Fibroblast of skin of abdomen (primary cell): ENCODE results near the gene KAT2B. TPM values are rescaled to one million over a fixed set of nuclear protein-coding genes. Genes with fewer than 3 reads are reported as not detected.
"Not testable (repeated sequence)": the region's sequence is repeated elsewhere in the genome, so short reads cannot be mapped to it uniquely, and the experiment has no call there.

Experiments used
- DNase-seq: peaks from one replicate; pipeline ENCODE4 v3.0.0-alpha.2; 2013
- polyA plus RNA-seq, 2 experiments: library from polyadenylated mRNA; unstranded; fragments of 120-200 nt; gene quantifications; one replicate each; pipeline ENCODE4 v1.2.1, GENCODE V29; 2013; ENCODE audit not compliant: insufficient read length in 2 of 2

Gene KAT2B
- 4.8 TPM for polyA plus RNA-seq (2013, experiment 1 of 2; ENCODE audit: insufficient read length)
- polyA plus RNA-seq (2013, experiment 2 of 2; ENCODE audit: insufficient read length) = 4.3 TPM

DNA sequence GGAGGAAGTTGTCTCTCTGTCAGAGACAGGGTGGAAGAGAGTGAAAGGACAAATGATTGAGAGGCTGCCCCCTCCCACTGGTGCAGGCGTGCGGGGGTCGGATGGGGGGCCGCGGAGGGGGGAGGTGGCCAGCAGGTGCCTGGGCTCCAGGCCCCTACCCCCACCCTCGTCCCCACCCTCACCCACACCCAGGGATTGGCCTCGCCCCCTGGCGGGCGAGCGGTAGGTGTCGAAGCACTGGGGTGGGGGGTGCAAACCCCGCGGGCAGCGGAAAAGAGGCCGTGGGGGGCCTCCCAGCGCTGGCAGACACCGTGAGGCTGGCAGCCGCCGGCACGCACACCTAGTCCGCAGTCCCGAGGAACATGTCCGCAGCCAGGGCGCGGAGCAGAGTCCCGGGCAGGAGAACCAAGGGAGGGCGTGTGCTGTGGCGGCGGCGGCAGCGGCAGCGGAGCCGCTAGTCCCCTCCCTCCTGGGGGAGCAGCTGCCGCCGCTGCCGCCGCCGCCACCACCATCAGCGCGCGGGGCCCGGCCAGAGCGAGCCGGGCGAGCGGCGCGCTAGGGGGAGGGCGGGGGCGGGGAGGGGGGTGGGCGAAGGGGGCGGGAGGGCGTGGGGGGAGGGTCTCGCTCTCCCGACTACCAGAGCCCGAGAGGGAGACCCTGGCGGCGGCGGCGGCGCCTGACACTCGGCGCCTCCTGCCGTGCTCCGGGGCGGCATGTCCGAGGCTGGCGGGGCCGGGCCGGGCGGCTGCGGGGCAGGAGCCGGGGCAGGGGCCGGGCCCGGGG lies at the start of gene KAT2B:
TSS of gene KAT2B (plus strand) at position 682 of the 783 bp plus-strand sequence. CDS start at position 714, 32 bp downstream.
- DNase-seq = peak; percentile 62

DNA sequence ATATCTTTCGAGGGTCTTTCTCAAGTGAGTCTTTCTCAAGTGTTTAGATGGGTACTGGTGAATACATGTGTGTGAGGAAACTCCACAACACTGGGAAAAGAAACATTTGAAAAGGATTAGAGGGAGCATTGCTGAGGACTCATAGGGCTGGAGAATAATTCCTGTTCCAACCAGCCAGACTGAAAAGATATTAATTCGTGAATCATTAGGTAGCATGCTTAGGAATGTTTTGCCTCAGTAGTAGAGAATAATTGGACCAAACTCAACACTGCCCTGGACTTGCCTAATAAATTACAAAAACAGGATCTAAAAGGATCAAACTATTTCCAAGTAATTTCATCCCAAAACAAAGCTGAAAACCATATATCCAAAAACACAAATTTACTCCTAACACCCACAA lies 45.5 kb upstream of the KAT2B start:
- peak; percentile 7 for DNase-seq

DNA sequence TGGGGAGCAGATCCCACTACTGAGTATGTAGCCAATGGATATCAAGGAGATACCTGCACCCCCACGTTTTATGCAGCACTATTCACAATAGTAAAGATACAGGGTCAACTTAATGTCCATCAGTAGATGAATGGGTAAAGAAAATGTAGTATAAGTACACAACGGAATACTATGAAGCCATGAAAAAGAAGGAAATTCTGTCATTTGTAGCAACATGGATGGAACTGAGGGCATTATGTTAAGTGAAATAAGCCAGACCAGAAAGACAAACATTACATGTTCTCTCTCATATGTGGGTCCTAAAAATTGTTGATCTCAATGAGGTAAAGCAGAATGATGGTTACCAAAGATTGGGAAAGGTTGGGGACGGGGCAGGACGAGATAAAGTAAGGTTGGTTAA lies 42.7 kb upstream of the KAT2B start:
- DNase-seq = no peak

DNA sequence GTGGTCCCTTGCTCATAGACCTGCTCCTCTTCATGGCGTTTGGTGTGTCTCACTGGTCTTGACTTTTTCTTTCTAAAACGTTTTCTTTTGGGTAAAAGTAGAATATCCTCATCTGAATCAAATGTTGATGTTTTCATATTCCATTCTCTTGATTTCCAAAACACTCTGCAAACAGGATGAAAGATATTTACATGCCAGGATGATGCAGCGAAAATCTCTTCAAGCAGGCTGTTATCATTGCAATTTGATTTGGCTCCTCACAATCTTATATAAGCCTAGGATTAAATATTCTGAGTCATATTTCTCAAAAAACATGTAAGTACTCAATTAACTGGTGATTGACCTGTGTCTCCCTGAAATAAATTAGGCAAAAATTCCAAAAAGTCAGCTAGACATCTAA lies 38.3 kb upstream of the KAT2B start:
- DNase-seq = no peak

GRCh38 chr3:20007960-20008359 lies 32.3 kb upstream of the KAT2B start:
- DNase-seq = no peak

GRCh38 chr3:20008646-20009045 lies 31.6 kb upstream of the KAT2B start:
- no peak for DNase-seq

DNA sequence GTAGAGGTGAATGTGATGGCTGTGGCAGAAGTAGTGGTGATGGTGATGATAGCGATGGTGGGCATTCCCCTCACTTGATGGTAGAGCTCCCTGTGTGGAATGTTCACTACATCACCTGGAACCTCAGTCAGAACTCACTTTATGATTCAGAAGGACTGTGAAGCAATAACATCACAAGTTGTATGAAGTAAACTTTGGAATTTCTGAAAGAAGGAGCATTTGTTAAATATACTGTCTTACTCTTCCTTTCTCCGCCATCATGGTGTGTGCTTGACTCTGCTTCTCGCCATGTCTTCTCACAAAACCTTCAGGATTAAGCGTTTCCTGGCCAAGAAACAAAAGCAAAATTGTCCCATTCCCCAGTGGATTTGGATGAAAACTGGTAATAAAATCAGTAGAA lies 28.1 kb upstream of the KAT2B start, which contains the start of gene PP2D1:
TSS of gene PP2D1 (minus strand) at position 101 of the 400 bp plus-strand sequence. CDS start 192 bp downstream, outside the sequence.
- no peak for DNase-seq

- DNase-seq = no peak
Observed at GRCh38 chr3:20013396-20013795, 26.9 kb upstream of the KAT2B start.

DNA sequence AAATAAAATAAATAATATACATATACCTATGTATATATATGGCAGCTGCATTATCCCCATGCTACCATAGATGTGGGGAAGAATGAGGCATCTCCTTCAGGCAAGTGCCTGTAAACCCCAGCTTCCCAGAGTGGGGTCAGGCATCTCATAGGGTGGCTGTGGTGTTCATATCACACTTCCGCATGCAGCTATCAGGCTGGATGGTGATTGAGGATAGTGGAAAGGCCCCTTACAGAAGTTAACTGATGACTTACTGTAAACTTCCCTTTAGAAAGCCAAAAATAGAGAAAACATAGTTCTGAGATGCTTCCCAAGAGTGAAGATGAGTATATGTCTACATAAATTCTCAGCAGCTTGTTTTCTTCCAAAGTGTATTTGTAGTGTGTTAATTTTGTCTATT lies 24.7 kb upstream of the KAT2B start:
- DNase-seq = no peak

GRCh38 chr3:20016076-20016475 lies 24.2 kb upstream of the KAT2B start:
- not testable (repeated sequence) for DNase-seq

GRCh38 chr3:20022954-20023622 lies 17.2 kb upstream of the KAT2B start:
- DNase-seq = no peak

DNA sequence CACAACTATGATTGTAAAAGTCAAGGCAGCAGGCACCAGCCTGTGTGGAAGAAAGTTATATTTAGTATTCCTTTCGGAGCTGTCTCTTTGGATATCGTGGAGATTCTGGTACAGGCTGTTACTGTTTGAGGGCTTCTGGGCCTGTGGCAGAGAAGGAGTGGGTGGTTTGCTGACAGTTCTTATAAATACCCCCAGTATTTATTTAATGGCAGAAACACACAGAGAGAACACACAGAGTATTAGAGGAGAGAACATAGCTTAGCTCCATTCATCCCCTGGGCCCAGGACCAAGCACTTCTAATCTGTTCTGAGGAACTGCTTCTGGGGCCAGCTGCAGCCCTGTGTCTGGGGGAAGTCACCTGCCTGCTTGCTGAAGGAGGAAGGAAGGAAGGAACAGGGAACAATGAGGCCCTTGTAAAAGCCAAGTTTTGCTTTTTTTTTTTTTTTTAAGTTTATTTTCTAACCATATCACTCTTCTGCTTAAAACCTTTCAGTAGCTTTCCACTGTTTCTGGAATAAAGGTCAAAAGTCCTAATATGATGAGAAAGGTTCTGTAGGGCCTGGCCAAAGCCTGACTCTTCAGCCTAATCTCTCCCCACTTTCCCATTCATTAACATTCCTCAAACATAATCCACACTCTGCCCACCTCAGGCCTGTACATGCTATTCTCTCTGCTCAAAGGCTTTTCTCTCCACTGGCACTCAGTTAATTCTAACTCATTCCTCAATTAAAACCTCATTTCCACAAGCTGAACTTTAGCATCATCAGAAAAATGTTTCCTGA lies 16.4 kb upstream of the KAT2B start:
- DNase-seq = no peak

DNA sequence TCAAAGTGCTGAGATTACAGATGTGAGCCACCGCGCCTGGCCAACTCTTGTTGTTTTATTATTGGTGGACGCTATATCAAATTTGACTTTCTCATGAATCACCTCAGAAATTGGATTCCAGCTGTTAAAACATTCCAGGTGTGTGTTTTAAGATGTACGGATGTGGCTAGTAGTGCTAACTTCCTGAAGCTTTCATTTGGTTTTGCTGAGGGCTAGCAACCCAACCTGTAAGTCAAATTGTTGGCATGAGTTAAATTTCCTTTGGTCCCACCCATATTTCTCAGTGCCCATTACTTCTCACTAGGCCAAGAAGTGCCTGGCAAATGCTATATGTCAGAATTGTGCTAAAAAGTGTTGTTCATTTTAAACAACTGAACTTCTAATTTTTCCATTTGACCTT lies 13.1 kb upstream of the KAT2B start:
- DNase-seq = no peak

- DNase-seq = no peak
Observed at GRCh38 chr3:20028905-20029331, 11.3 kb upstream of the KAT2B start.

DNA sequence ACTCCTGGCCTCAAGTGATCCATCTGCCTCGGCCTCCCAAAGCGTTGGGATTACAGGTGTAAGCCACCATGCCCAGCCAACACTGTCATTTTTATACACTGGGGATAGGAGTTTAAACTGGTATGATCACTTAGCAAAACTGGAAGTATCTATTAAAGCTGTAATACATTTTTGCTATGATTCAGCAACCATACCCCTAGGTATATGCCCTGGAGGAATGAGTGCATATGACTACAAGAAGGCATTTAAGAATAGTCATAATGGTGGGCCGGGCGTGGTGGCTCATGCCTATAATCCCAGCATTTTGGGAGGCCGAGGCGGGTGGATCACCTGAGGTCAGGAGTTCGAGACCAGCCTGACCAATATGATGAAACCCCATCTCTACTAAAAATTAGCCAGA lies 8.3 kb upstream of the KAT2B start:
- not testable (repeated sequence) for DNase-seq

GRCh38 chr3:20035019-20035418 lies 5.2 kb upstream of the KAT2B start:
- no peak for DNase-seq

- DNase-seq = no peak
Observed at GRCh38 chr3:20037255-20037996, 2.8 kb upstream of the KAT2B start.

DNA sequence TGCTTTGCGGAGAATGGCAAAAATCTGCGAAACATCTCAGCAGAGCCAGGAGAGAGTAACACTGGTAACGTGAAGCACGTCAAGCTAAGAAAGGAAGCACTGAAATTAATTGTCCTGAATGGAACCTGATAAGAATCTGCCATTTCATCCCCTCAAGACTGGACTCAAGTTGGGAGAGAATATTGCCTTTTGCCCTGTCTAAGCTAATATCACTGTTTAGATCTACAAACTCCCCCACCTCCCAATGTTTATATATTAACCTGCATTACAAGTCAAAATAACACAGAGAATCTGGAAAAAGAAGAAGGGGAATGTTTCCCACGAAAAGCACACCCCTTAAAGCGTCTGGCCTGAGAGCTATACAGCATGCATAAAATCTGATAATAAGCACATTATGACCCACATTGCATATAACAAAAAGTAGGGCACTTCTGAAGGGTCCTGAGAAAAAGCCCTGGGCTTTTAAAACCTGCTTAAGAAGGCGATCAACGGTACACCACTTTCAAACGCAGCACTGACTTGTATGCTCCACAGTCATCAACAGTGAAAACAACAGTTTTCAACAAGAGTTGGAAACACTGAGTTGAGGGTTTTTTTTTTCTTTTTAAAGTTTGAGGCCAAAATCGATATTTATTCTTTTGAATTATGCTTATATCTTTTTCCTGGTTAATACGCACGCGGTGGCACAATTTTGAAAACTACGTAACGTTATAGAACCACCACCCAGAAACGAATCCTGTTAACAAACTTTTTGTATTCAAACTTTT lies 1.4 kb upstream of the KAT2B start:
- no peak for DNase-seq

GRCh38 chr3:20039466-20039764 lies 831 bp upstream of the KAT2B start:
- no peak for DNase-seq

GRCh38 chr3:20040548-20041196 lies 426 bp downstream of the KAT2B start:
- DNase-seq = peak; percentile 64

GRCh38 chr3:20041197-20041780 lies 1.0 kb downstream of the KAT2B start:
- DNase-seq = peak; percentile 45
